Epithelial cell of proximal tubule (primary cell): ENCODE results near the gene ACKR2. TPM values are rescaled to one million over a fixed set of nuclear protein-coding genes. Genes with fewer than 3 reads are reported as not detected.

ENCODE experiments used
- DNase-seq: peaks from one replicate; pipeline ENCODE4 v3.0.0-alpha.2; 2011; ENCODE audit warnings: low read depth
- H3K4me3 ChIP-seq: 2 replicates; pipeline ENCODE4 v1.5.1; 2011; ENCODE audit warnings: low read depth, mild to moderate bottlenecking, low read length
- CTCF ChIP-seq: conservative IDR thresholded peaks from 2 replicates; pipeline ENCODE4 v1.5.1; 2012; ENCODE audit warnings: low read depth, mild to moderate bottlenecking, low read length
- total RNA-seq: library from RNA; depleted of rRNA; stranded (reverse); fragments of >200 nt; gene quantifications from 2 replicates; pipeline ENCODE4 v1.2.3, GENCODE V29; 2015

The ACKR2 gene
- total RNA-seq, 1 donor from 2014 or later = 2.8 TPM

- TF ChIP-seq CTCF = no peak
- DNase-seq = no peak
- no peak overlapping the region for H3K4me3 ChIP-seq
Observed at GRCh38 chr3:42829628-42830436, 20.6 kb downstream of the ACKR2 start.

DNA sequence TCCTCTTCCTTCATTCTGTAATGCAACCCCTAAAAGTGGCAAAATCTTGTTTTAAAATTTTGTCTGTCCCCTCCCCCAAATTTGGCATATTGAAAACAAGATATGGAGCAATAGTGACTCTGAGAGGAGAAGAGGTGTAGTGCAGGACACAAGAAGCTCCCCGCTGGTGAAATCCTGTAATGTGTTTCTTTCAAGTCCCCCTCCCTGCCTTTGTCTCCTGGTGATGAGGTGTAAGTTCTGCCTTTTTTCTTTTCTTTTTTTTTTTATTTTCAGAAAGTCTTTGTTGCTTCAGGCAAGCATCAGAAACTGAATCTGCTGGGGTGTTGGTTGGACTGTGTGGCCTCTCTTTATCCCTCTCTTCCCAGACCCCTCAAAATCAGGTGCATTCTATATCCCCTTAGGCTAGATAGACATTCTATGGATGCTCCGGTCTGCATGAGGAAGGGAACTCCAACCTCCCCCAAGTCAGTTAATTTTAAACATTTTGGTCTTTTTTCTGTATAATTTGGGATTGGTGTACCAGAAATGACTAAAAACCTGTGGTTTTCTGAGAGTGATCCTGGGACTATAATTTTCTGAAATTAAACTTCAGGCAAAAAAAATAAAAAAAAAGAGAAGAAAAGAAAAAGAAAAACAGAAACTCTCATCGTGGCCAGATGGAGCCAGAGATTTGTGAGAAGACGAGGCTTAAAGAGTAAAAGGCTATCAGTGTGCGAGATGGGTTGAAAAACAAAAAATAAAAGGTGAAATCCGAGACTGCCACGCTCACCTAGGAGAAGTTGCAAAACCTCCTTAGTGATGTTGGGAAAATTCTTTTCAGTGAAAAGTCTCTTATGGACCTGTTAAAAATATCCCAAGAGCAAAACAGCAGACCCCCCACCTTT is 21.4 kb downstream of the ACKR2 start:
- no peak for DNase-seq
- peak; percentile 89 for TF ChIP-seq CTCF
- no peak overlapping the region for H3K4me3 ChIP-seq

GRCh38 chr3:42831321-42831713 is 22.1 kb downstream of the ACKR2 start:
- H3K4me3 ChIP-seq = no peak overlapping the region
- no peak for DNase-seq
- TF ChIP-seq CTCF = peak; percentile 83

GRCh38 chr3:42836150-42837123 is 27.2 kb downstream of the ACKR2 start:
- no peak for DNase-seq
- H3K4me3 ChIP-seq = no peak overlapping the region
- TF ChIP-seq CTCF = no peak

GRCh38 chr3:42838571-42838970 is 29.3 kb downstream of the ACKR2 start:
- TF ChIP-seq CTCF = no peak
- H3K4me3 ChIP-seq = no peak overlapping the region
- no peak for DNase-seq

GRCh38 chr3:42839616-42840015 is 30.4 kb downstream of the ACKR2 start:
- H3K4me3 ChIP-seq = peak overlapping the region; percentile 18
- no peak for DNase-seq
- peak; percentile 69 for TF ChIP-seq CTCF
